A172 (cell line): ENCODE measurements around the gene CIRBP. TPM values are rescaled to one million over a fixed set of nuclear protein-coding genes. Genes with fewer than 3 reads are reported as not detected.
A peak's percentile ranks its signal among the peaks of the same experiment; 100 is the strongest.
"Not testable (repeated sequence)": the region's sequence is repeated elsewhere in the genome, so short reads cannot be mapped to it uniquely, and the experiment has no call there.

Source experiments
- DNase-seq: peaks from one replicate; pipeline ENCODE4 v3.0.0-alpha.2; 2015; ENCODE audit warnings: low spot score
- total RNA-seq: library from RNA; depleted of rRNA; stranded (reverse); fragments of >200 nt; shearing (Covaris generic); gene quantifications from 2 replicates; pipeline ENCODE4 v1.2.3, GENCODE V29; 2014

The CIRBP gene
- total RNA-seq, 1 experiment from 2014 or later, result 124 TPM

DNA sequence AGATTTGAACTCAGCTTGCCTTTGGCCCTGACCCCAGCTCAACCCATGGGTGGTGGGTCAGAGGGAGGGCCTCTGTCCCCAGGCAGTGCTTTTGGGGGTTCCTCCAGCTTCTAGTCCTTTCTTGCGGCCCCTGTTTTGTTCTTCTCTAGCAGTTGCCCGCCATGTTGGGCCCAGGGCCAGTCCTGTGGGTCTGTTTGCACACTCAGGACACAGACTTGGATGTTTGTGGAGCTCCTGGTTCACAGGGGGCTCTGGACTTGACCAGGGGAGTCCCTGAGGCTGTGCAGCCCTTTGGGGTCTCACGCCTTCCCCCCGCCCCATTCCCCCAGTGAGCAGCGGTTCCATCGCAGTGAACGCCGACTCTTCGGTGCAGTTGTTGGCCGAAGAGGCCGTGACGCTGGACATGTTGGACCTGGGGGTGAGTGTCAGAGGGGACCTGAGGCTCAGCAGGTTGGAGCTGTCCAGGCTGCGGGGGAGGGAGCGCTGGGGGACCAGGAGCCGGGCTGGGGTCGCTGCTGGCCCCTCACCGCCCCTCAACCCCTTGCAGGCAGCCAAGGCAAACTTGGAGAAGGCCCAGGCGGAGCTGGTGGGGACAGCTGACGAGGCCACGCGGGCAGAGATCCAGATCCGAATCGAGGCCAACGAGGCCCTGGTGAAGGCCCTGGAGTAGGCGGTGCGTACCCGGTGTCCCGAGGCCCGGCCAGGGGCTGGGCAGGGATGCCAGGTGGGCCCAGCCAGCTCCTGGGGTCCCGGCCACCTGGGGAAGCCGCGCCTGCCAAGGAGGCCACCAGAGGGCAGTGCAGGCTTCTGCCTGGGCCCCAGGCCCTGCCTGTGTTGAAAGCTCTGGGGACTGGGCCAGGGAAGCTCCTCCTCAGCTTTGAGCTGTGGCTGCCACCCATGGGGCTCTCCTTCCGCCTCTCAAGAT lies 25.1 kb upstream of the CIRBP start:
- DNase-seq, result peak; percentile 79

DNA sequence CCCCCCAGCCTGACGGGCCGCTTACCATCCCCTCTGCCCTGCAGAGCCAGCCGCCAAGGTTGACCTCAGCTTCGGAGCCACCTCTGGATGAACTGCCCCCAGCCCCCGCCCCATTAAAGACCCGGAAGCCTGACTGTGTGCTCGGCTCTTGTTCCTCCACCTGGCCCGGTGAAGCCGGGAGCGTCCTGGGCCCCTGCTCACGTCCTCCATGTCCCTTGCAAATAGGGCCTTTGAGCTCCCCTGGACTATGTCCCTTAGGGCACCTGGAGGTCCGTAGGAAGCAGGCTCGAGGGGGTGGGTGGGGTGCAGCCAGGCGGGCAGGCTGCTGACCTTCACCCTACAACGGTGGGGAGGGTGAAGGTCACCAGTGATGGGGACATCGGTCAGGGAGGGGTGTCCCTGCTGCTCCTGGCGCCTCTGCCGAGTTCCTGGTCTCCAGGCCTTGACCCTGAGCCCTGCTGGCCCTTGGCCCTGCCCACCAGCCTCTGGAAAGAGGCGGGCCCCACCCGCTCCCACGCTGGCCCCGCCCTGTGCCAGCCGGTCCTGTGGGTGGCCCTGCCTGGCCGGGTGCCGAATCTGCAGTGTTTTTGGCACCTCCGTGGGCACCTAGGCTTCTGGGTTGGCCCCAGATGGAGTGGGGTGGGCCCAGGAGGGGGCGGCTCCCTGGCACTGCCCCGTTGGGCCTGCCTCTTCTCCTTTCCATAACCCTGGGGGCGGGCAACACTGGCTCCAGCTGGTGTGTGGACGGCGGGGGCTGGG lies 24.3 kb upstream of the CIRBP start:
- no peak for DNase-seq

DNA sequence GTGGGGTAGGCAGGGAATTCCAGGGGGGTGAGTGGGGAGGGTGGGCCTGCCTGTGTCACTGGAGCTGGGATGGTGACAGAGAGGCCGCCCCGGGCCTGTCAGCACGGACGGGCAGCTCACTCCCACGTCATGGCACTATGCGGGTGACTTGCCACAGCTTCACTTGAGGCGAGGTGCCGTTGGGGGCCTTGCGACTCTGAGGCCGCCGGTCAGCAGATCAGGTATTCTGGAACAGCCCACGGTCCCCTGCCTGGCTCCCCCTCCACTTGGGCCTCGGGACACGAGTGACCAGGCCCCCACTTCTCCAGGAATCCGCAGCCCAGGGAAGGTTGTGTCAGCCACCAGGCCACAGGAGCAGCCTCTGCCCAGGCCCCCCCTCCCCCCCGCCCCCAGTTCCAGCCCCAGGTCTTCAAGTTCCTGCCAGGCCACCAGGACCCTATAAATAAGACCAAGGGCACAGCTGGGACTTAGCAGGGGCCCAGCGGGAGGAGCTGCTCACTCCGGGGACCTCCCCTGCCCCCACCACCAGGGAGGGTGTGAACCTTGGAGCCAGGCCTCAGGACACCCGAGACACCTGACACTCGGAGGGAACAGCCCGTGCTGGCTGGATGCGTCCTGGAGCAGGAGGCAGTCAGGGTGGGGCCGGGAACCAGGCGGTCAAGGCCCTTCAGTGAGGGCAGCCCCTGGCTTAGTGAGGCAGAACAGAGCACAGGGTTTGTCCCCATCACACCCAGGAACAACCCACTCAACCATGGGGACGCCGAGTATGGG lies 23.5 kb upstream of the CIRBP start:
- DNase-seq, result no peak

DNA sequence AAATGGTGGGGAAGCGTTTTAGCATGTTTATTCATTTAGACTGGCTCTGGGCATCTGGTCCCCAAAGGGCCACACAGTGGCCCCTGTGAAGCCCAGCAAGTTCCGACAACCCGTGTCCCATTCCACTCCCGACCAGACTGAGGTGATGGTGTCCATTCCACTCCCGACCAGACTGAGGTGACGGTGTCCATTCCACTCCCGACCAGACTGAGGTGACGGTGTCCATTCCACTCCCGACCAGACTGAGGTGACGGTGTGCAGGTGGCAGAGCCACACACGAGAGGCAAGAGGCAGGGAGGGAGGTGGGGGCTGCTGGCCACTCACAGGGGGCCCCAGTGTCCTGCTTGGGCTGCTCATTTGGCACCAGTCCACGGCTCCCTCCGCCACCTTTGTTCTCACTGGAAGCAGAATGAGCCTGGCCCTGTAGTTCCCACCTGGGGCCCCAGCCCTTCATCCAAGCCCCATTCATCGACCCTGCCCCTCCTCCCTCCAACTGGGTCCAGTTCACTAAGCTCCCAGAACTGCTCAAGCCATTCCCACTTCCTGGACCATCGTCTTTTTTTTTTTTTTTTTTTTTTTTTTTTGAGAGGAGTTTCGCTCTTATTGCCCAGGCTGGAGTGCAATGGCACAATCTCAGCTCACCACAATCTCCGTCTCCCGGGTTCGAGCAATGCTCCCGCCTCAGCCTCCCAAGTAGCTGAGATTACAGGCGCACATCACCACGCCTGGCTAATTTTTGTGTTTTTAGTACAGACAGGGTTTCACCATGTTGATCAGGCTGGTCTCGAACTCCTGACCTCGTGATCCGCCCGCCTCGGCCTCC lies 22.7 kb upstream of the CIRBP start:
- DNase-seq, result not testable (repeated sequence)

DNA sequence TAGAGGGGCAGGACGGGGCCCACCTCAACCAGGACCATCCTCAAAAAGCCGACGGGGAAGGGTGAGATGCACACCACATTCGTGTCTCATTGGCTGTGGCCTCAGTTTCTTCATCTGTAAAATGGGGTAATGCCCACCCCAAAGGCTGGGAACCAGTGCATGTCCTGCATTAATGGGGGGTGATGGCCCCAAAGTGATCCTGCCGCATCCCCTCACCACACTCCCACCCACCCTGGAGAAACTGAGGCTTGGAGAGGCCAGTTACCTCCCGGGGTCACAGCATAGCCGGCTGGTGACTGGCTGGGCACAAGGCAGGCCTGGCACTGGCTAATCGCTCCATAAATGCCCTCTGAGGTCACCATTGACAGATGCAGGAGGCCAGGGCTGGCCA lies 21.4 kb upstream of the CIRBP start:
- no peak for DNase-seq

DNA sequence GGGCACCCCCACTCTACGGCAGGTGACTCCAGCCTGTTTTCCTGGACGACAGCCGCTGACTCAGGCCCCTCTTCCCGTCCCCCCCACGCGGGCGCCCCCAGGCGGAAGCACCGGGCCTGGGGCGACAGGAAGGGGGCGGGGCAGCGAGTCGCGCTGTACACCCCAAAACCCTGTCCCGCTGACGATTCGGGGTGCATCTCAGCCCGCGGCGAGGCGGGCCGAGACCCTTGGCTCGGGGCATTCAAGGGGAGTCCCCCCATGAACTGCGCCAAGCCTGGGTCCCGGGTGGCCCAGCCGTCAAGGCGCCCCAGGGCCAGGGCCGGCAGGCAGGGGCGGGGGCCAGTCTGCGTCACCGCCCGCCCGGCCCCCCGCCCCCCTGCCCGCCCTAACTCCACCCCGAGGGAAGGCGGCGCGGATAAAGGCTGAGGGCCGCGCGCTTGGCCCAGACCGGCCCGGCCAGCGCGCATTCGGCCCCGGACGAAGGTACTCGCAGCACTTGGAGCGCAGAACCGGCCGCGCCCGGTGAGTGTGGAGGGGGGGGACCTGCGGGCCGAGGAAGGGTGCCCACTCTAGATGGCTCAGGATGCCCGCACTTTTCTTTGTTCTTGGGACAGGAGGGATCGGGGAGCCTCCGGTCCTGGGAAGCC lies 20.9 kb upstream of the CIRBP start, which contains the start of gene MIDN:
Gene MIDN, plus strand, starts transcription at position 445 of the 647 bp plus-strand sequence. CDS start 1,714 bp downstream, outside the sequence.
- peak; percentile 95 for DNase-seq

DNA sequence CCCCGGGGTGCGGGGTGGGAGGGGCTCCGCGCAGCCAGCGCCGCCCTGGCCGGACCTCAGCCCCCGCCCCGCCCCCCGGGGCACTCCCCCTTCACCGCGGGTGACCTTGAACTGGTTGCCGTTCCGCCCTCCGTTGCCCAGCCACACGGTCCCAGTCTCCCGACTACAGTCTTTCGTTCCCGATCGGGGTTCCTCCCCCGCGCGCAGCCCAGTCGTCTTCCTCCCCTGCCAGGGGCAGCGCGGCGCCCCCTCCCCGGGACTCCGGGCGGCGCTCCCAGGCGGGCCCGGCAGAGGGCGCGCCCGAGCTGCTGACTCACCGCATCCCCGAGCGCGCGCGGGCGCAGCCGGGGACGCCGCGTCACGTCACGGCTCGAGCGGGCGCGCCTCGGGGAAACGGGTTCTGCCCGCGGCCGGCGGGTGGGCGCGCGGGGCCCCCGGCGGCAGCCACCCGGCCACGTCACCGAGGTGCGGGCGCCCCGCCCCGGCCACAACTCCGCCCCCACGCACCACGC lies 20.3 kb upstream of the CIRBP start:
- DNase-seq, result no peak

DNA sequence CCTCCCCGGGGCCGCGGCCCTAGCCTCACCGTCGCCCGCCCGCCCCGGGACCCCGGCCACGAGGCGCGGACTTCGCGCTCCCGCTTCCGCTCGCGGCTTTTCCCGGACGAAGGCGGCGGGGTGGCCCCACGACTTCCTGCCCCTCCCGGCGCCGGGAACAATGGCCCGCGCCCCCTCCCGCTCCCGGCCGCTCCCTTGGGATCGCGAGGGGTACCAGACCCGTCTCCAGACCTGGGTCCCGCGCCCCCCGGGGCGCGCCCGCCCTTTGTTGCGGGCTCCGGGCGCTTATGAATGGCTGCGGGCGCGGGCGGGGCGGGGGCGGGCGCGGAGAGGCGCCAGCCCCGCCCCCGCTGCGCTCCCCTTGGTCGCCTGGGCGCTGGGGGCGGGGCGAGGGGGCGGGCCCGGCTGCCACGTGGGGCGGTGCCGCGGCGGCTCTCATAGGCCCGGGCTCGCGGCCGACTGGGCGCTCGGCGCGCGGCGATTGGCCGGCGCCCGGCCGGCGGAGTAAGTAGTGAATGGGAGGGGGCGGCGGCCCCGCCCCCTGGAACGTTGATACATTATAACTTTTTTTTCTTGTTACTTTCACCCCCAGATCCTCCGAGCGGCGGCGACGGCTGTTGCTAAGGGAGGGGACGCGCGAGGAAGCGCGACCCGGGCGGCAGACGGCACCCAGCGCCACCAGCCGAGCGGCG lies 19.7 kb upstream of the CIRBP start:
- peak; percentile 97 for DNase-seq

DNA sequence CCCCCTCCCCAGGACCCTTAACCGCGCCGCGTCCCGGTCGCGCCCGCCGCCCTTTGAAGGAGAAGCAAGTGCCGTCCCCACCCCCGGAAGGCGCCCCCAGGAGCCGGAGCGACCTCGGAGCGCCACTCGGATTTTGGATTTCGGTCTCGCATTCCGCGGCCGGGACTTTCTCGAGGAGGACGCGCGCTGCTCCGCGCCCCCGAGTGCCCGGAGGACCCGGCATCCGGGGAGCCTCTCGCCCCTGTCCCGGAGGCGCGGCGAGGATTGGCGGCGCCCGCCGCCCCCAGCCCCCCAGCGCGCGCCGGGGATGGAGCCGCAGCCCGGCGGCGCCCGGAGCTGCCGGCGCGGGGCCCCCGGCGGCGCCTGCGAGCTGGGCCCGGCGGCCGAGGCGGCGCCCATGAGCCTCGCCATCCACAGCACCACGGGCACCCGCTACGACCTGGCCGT lies 19.1 kb upstream of the CIRBP start:
- DNase-seq, result no peak

DNA sequence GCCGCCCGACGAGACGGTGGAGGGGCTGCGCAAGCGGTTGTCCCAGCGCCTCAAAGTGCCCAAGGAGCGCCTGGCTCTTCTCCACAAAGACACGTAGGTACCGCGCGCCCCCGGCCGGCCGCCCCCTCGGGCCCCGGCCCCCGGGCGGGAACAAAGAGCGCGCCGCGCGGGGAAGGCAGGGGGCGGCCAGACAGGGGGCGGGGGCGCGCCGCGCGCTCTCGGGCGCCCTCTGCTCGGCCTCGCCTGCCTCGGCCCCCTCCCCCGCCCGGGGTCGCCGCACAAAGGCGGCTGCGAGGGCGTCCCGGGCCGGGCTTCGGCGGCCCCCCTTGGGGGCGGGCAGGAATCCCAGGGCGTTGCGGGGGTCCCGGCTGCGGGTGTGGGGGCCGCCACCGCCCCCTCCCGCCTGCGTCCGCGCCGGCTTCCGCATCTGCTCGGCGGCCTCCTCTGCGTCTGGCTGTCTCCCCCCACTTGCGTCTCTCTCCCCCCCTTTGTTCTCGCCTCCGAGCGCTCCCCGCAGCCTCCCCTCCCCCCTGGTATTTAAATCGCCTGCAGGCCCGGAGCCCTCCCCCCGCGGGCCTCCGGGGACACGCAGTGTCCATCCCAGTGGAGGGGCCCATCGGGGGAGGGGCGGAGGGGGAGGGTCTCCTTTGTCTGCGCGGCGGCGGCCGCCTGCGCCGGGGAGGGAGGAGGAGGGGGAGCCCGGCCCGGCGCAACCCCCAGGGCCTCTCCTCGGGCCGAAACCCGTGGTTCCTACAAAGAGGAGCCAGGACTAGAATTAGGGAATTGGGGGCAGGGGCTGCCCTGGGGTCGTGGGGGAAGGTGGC lies 18.5 kb upstream of the CIRBP start:
- DNase-seq, result peak; percentile 54

DNA sequence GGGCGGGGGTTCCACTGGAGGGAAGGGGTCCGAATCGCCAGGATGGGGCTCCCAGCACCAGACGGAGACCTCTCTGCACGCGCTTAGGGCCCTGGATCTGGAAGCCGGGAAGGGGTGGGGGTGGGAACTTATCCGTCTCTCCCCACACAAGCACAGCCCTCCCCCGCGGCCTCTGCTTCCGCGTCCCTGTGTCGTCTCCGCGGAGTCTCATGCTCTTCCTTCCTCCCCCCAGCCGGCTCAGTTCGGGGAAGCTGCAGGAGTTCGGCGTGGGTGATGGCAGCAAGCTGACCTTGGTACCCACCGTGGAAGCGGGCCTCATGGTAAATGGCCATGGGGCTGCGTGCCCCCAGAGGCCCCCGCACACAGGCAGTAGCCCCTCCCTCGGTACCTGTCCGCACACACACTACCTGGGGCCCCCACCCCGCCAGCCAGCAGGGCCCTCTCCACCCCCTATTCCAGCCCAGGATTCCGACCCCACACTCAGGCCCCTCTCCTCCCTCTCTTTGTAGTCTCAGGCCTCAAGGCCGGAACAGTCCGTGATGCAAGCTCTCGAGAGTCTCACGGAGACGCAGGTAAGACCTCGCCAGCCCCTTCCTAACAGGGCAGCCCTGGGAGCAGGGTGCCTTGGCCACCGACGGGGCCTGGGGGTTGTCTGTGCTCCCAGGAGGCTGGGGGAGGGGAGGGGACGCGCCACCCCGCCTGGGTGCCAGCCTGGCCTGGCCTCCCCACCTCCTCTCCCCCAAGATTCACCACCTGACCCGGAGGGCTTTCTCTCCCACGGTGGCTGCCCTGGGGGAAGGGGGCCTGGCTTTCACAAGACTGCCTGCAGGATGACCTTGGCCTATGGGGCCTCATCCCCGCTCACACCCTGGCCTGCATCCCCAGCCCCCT lies 17.6 kb upstream of the CIRBP start:
- DNase-seq, result peak; percentile 64

DNA sequence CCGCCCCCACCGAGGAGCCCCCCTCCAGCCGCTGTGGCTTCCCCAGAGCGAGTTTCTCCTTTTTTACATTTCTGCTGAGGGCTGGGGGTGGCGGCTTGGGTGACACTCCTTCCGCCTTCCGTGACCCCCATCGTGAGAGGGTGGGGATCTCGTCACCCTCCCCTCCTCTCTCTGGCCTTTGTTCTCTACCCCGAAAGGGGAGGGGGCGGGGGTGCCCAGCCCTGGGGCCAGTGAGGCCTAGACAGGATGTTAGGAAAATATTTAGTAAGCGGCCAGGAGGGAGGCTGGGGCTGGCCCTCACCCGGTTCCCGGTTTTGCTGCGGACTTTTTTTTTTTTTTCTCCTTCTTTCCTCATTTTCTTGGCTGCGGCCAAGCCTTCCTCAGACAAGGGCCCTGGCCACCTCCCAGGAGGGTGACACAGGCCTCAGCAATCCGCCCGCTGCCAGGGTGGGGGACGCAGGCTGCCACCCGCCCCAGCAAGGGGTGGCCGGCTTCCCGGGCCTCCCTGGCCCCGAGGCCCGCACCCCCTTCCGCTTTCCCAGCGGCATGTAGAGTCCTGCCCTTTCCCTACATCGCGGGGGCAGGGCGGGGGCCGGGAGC lies 16.8 kb upstream of the CIRBP start:
- peak; percentile 87 for DNase-seq

DNA sequence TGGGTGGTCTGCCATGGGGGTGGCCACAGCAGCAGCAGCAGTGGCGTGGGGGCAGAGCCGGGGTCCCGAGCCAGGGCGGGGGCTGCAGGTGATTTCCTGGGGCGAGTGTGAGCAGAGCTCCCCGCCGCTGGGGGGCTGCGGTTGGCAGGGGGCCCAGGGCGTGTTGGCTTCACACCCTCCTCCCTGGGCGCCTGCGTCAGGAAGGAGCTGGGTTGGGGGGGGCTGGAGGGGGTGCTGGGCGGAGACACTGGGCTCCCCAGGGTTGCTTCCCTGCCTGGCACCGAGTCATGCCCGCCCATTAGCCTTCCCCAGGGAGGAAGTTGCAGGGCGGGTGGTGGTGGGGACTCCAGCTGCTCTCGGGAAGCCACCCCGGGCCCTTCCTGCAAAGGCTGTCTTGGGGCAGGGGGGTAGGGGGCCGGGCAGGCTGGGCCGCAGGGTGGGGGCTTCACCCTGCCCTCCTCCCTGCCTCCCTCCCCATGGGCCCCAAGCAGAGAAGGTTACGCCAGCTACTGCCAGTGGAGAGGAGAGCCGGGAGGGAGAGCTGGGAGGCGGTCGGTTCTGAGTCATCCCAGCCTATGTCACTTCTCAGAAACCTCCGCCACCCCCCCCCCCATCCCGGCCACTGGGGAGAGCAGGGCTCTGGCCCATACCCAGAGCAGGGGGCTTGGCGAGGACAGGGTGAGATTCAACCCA lies 16.2 kb upstream of the CIRBP start:
- DNase-seq, result peak; percentile 96

DNA sequence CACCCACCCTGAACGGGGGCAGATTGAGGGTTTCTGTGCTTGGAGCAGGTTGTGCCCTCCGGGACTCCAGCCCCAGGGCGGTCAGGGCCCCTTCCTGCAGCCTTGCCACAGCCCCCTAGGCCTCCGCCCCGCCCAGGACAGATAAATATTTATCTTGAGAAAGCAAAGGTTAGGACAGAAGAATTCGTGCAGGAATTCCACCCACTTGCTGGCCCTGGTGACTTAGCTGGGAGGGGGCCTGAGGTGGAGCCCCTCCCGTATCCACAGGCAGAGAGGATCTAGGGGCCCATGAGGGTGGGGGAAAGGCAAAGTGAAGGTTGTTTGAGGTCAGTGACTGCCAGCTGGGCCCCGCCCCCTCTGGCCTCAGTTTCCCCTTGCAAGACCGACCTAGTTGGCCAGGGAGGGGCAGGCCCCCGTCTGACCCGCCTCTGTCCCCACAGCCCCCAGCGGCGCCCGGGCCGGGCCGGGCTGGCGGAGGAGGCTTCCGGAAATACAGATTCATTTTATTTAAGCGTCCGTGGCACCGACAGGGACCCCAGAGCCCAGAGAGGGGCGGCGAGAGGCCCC lies 15.5 kb upstream of the CIRBP start:
- DNase-seq, result no peak

DNA sequence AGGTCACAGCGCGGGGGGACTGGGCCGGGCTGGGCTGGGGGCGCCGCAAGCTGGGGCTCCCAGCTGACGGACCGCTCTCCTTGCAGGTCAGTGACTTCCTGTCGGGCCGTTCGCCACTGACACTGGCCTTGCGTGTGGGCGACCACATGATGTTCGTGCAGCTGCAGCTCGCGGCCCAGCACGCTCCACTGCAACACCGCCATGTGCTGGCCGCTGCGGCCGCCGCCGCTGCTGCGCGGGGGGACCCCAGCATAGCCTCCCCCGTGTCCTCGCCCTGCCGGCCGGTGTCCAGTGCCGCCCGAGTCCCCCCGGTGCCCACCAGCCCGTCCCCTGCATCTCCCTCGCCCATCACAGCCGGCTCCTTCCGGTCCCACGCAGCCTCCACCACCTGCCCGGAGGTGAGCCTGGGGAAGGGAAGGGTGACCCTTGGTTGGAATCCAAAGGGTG lies 15.0 kb upstream of the CIRBP start:
- no peak for DNase-seq

DNA sequence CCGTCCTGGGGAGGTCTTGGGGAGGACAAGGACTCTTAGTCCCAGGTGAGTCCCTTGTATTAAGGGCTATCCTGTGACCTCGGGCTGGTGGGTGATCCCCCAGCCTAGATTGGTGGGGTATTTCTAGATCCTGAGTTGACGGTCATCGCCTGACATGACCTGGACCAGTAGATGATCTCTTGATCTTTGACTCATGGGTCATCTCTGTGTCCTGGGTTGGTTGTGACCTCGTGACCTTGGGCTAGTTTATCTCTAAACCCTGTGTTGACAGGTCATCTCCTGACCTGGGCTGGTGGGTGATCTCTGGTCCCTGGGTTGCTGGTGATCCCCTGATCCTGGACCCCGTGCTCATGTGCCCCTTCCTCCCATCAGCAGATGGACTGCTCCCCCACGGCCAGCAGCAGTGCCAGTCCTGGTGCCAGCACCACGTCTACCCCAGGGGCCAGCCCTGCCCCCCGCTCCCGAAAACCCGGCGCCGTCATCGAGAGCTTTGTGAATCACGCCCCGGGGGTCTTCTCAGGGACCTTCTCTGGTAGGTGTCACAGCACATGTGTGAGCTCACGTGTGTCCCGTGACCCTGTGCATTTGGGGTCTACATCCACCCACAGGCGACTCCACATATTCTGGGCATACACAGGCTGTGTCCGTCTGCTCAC lies 14.5 kb upstream of the CIRBP start:
- no peak for DNase-seq
